OCI-LY3 (cell line): ENCODE measurements around the gene OSBPL2.

Source experiments
- CTCF ChIP-seq: fragments of 200-600, 300-600 bp; sonication (generic); IDR thresholded peaks from 2 replicates; pipeline ENCODE4 v1.5.1; 2014; ENCODE audit warnings: antibody characterized with exemption, low read length, low read depth
- EZH2phosphoT487 ChIP-seq: fragments of 200-600 bp; shearing (Covaris generic); IDR thresholded peaks from 2 replicates; pipeline ENCODE4 v1.6.1; 2018; ENCODE audit warnings: antibody characterized with exemption, mixed run types, low read depth

DNA sequence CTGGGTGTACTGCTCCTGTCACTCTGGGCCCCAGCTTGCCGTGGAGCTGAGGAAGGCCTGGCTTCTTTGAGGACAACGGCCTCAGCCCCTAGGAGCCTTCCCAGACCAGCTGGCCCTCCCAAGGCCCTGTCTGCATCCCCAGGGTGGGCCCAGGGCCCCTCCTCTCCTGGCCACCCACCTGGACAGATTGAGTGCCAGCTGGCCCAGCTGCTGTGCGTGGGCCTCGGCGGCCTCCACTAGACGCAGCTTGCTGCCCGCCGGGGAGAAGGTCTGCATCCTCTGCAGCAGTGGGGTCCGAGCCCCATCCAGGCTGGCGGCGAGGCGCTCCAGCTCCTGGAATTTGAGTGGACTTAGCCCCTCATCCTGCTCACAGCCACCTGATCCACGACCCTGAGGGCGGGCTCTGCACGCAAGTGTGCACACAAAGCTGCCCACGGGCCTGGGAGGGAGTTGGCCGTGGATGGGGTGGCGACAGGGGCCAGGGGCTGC, 78.9 kb downstream of the OSBPL2 start:
- TF ChIP-seq CTCF (no peak), EZH2phosphoT487 (no peak)
